ENCODE results near the gene FBXL20.

- TF ChIP-seq CTCF (IDR thresholded peaks at IDR 0.05) (peak in 1 of 4 experiments; percentile 10), POLR2A (IDR thresholded peaks at IDR 0.05) (peak; percentile 49), POLR2AphosphoS5 (IDR thresholded peaks at IDR 0.05) (peak; percentile 95)
Measured at GRCh38 chr17:39450847-39451581, 49.6 kb upstream of the FBXL20 start, which contains the start of gene MED1.

All from prostate gland (tissue), 2 donors.